ENCODE results near the gene PARD6B.
"Not testable (repeated sequence)": the region's sequence is repeated elsewhere in the genome, so short reads cannot be mapped to it uniquely, and the experiment has no call there.

The PARD6B gene

DNA sequence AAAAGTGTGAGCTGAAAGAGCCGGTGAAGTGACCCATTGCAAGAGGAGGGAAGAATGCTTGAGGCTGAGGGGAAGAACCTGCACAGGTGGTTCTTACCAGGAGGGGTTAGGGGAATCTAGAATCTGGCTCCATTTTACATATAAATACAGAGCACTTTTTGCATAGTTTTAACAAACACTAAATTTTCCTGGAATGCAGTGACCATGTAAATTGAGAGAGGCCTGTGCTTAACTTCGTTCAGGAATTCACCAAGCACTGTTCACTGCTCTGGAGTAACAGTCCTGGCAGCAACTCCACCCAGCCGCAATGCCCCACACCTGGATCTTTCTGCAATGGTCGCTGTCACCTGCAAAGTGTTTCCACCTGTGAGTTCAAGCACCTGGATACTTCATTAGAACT, 26.9 kb upstream of the PARD6B start:
- DNase-seq: no peak

DNA sequence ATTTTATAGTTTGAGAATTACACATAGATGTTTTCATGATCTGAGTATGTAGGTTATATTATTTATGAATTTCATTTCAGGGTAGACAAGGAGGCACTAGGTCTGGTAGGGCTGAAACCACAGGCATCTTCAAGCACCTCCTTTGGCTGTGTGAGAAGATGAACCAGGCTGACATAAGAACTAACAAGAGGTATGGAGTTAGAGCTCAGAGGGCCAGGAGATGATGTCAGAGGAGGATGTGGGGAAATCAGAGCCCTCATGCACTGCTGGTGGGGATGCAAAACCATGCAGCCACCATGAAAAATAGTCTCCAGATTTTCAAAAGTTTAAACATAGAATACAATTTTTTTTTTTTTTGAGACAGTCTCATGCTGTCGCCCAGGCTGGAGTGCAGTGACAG, 26.4 kb upstream of the PARD6B start:
- no peak for DNase-seq

DNA sequence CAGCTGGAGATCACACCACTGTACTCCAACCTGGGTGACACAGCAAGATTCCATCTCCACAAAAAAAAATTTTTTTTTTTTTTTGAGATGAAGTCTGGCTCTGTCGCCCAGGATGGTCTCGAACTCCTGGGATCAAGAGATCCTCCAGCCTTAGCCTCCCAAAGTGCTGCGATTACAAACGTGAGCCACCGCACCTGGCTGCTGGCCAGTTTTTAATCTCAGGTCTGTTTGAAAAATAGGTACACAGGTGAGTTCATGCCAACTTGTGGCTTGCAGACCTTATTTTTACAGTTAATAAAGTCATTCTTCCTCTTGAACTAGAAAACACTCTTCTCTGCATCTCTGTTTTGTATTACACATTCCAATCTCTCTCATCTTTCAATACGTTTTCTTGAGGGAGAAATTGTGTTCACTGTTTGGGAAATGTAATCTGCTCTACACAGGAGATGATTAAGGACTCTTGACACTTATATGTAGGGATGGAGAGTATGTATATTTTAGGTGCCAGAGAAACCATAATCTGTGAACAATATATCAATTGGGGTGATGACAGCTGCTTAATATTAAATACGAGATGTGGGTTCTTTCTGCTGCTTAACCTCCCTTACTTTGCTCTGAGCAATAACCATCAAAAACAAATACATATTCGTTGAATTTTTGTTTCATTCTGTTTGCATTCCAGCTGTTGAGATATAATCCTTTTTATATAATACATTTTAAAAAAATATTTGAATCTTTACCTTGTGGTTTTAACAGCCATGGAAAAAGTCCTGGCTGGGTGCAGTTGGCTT, 22.3 kb upstream of the PARD6B start:
- DNase-seq: no peak

DNA sequence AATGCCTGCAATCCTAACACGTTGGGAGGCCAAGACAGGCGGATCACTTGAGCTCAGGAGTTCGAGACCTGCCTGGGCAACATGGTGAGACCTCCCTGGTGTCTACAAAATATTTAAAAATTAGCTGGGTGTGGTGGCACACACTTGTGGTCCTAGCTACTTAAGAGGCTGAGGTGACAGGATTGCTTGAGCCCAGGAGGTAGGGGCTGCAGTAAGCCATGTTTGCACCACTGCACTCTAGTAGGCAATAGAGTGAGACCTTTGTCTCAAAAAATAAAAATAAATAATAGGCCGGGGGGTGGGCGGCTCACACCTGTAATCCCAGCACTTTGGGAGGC, 21.8 kb upstream of the PARD6B start:
- DNase-seq: no peak

DNA sequence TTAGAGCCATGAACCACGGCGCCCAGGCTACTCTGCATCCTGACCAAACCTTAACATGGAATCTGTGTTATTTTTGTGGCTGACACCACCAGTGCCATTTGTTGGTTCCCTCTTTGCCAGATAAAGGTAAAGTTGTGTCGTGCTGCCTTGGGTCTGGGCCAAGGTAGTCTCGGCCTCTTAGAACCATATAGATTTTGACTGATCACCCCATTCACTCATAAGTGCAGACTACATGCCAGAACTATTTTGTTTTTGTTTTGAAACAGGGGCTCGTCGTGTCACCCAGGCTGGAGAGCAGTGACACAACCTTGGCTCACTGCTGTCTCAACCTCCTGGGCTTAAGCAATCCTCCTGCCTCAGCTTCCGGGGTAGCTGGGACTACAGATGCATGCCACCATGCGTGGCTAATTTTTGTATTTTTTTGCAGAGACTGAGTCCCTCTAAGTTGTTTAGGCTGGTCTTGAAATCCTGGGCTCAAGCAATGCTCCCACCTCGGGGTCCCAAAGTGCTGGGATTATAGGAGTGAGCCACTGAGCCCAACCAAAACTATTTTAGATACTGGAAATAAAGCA, 20.8 kb upstream of the PARD6B start:
- DNase-seq: no peak

DNA sequence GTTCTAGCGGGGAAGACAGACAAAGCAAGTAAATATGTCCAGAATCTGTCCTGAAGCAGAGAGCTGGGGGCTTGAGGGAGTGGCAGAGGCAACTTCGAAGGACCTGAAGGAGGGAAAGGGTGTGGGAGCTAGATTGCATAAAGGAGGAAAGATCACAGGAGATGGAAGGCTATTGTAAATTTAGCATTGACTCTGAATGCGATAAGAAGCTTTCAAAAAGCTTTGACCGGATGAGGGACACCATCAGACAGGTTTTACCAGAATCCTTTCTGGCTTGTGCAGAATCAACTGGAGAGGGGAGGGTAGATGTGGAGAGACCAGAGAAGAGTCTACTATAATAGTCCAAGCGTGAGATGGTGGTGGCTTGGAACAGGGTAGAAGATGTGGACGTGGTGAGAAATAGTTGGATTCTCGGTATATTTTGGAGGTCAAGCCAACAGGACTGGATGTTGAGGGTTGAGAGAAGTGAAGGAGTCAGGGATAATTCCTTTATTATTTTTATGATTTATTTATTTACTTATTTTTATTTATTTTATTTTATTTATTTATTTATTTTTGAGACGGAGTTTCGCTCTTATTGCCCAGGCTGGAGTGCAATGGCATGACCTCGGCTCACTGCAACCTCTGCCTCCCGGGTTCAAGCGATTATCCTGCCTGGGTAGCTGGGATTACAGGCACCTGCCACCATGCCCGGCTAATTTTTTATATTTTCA, 20.1 kb upstream of the PARD6B start:
- DNase-seq: no peak

DNA sequence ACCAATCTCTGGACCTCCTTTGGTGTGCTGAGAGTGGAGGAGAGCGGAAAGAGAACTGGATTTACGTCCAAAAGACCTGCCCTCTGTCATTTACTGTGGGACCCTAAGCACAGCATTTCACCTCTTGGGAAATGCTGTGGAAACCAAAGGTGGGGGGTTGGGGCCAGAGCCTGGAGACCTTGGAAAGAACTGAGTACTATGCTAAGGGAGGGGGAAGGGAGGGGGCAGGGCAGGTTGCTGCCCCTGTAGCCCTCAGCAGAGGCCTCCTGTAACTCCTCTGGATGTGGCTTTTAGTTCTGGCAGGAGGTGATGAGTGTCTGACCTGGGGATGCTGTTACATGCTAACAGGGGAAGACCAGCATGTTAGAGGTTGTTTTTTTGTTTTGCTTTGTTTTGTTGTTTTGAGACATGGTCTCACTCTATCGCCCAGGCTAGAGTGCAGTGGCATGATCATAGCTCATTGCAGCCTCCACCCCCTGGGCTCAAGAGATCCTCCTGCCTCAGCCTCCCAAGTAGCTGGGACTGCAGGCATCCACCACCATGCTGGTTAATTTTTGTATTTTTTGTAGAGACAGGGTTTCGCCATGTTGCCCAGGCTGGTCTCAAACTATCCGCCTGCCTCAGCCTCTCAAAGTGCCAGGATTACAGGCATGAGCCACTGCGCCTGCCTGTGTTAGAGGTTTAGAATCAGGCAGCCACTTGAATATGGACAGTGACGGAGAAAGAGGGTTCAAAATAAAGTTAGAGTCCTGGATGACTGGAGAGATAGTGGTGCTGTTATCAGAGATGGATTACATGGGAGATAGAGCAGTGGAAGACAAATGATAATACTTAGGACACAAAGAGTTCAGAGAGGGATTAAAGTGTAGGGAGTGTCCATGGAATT, 18.4 kb upstream of the PARD6B start:
- no peak for DNase-seq

DNA sequence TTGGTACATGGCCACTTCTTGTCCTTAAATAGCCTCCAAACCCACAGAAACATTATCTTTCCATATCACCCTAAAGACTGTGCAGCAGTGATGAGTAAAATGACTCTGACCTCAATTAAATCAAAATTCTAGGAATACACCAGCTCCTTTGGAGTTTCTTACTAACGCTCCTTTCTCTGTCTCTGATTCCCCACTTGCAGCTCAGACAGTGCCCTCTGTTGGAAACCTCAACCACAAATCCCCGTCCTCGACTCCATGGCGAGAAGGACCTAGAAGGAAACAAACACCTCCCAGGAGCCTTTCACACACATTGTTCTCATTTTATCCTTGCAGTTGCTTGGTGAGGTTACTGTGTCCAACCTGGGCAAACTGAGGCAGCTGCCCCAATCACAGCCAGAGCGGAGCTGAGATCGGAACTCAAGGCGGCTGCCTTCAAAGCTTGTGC, 17.7 kb upstream of the PARD6B start:
- DNase-seq: peak; percentile 26

DNA sequence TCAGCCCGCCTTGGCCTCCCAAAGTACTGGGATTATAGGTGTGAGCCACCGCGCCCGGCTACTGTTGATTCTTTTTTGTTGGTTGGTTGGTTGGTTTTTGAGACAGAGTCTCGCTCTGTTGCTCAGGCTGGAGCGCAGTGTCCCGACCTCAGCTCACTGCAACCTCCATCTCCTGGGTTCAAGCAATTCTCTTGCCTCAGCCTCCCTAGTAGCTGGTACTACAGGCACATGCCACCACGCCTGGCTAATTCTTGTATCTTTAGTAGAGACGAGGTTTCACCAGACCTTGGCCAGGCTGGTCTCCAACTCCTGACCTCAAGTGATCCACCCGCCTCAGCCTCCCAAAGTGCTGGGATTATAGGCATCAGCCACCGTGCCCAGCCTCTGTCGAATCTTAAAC, 17.0 kb upstream of the PARD6B start:
- DNase-seq: not testable (repeated sequence)

DNA sequence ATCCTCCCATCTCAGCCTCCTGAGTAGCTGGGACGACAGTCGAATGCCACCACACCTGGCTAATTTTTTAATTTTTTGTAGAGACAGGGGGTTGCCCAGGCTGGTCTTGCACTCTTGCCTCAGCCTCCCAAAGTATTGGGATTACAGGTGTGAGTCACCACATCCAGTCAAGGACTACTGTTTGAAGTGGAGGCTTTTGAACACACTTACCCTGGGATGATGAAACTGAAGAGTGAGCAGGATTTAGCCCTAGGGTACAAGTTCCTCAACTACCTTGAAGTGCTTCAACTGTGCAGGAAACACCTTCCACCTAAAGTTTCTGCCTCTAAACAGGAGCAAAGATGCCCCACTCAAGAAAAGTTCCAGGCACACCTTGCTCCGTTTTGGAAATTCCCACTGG, 15.7 kb upstream of the PARD6B start:
- DNase-seq: peak; percentile 24

DNA sequence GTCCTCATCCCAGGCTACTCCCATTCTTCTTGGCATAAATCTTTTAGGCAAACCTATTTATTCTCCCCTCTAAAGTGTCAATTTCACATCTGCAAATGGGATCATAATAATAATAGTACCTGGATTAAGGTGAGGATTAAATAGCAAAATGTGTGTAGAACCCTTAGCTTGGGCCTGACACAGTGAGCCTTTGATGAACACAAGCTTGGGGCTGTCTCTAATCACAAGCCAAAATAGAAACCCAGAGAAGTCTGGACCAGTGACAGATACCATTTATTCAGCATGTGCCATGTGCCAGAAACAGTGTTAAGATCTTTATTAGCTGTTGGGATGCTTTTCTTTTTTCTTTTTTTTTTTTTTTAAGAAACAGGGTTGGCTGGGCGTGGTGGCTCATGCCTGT, 14.9 kb upstream of the PARD6B start:
- no peak for DNase-seq

DNA sequence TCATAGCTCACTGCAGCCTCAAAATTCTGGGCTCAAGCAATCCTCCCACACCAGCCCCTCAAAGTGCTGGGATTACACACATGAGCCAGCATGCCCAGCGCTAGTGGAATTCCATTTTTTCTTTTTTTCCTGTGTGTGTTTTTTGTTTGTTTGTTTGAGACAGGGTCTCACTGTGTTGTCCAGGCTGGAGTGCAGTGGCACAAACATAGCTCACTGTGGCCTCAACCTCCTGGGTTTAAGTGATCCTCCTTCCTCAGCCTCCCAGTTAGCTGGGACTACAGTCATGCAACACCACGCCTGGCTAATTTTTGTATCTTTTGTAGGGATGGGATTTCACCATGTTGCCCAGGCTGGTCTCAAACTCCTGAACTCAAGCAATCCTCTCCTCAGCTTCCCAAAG, 14.1 kb upstream of the PARD6B start:
- DNase-seq: no peak

DNA sequence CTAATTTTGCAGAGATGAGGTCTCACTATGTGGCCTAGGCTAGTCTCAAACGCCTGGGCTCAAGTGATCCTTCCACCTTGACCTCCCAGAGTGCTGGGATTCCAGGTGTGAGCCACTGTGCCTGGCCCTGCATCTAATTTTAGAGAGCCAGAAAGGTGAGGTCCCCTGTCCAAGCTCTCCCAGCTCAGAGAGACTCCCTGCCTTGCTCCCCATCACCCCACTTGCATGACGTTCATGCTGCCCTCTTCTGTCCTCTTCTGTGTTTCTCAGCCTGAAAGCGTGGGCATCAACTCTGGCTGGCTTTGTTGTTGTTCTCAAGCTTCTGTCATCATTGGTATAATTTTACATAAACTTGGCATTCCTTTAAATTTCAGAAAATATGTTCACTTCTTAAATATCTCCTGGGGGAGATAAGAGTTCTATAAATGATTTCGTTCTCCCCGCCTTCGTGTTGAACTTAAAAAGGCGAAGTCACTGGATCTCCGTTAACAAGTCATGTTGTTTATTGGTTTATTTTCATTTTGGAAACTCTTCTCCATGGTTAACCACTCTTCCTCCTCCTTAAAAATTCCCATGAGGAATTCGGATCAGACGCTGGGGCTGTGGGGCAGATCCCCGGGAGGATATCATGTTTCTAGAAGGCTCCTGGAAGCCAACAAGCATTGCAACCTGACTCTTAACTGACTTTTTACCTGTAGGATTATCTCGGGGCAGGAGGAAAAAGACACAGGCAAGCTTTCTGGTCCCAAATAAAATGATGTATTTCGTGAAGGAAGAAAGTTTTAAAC, 13.2 kb upstream of the PARD6B start:
- no peak for DNase-seq

DNA sequence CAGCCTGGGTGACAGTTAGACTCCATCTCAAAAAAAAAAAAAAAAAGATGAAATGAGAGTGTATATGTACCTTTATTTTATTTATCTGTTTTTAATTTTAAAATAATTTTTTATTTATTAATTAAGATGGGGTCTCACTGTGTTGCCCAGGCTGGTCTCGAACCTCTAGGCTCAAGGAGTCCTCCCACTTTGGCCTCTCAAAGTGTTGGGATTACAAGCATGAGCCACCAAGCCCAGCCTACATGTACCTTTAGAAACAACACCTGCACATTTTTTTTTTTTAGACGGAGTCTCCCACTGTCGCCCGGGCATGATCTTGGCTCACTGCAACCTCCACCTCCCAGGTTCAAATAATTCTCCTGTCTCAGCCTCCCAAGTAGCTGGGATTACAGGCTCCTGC, 12.1 kb upstream of the PARD6B start:
- no peak for DNase-seq

DNA sequence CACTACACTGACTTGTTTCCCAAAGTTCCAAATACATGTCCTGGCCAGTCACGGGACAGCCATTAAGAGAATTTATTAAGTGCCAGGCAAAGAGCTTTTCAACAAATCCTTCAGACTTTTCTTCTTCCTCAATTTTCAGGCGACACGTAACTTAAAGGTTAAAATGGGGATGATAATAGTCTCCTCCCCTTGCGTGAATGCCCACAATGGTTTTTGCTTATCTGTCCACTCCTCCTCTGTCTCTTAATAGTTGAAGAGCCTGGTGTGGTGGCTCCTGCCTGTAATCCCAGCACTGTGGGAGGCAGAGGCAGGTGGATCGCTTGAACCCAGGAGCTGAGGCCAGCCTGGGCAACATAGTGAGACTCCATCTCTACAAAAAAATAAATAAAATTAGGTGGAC, 11.4 kb upstream of the PARD6B start:
- DNase-seq: no peak

DNA sequence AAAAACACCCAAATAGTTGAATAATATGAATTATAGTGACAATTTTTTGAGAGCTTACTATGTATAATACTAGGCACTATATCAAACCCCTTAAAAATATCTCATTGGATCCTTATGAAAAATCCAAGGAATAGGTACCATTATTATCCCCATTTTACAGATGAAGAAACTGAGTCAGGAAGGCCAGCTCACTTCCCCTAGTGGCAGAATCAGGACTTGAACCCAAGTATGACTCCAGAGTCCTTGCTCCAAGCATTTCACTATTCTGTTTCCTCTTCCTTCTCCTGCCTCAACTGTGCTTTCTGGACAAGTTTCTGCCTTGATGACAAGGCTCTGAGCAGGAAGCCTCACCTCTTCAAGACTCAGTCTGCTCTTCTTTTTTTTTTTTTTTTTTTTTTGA, 10.8 kb upstream of the PARD6B start:
- DNase-seq: no peak

DNA sequence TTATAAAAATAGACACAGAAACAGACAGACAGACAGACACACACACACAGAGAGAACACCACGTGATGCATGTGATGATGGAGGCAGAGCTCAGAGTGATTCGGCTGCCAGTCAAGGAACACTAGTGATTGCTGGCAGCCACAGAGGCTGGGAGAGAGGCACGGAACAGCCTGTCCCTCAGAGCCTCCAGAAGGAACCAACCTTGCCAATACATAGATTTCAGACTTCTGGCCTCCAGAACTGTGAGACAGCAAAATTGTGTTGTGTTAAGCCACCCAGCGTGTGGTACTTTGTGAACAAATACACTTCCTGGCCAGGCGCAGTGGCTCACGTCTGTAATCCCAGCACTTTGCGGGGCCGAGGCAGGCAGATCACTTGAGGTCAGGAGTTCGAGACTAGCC, 9.5 kb upstream of the PARD6B start:
- no peak for DNase-seq

DNA sequence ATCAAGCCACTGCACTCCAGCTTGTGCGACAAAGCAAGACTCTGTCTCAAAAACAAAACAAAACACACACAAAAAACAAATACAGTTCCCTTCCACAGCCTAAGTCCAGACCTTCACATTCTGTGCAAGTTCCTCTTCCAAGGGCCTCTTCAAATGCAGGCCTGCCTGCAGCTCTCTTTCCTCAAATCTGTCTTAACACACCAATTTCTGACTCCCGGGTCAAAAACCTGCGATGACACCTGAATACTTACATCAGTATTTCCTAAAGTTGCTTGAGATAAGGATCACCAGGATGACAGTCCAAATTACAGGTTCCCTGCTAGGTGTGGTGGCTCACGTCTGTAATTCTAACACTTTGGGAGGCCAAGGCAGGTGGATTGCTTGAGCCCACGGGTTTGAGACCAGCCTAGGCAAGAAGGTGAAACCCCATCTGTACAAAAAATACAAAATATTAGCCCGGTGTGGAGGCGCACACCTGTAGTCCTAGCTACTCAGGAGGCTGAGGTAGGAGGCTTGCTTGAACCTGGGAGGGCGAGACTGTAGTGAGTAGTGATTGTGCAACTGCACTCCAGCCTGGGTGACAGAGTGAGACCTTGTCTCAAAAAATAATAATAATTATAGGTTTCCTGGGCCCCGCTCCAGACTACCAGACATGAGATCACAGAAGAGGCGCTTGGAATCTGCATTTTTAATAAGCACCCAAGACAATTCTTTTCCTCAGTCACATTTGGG, 8.8 kb upstream of the PARD6B start:
- no peak for DNase-seq

DNA sequence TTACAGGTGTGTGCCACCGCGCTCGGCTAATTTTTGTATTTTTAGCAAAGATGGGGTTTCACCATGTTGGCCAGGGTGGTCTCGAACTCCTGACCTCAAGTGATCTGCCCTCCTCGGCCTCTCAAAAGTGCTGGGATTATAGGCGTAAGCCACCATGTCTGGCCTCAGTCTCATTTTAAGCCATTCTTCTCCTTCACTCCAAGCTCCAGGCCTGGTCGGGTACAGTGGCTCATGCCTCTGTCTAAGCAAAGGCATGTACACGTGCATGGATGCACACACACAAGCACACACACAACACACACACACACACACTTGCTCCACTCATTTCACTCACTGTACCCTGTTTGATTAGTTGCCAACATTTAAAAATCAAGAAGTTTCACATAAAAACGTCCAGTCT, 7.7 kb upstream of the PARD6B start:
- no peak for DNase-seq

DNA sequence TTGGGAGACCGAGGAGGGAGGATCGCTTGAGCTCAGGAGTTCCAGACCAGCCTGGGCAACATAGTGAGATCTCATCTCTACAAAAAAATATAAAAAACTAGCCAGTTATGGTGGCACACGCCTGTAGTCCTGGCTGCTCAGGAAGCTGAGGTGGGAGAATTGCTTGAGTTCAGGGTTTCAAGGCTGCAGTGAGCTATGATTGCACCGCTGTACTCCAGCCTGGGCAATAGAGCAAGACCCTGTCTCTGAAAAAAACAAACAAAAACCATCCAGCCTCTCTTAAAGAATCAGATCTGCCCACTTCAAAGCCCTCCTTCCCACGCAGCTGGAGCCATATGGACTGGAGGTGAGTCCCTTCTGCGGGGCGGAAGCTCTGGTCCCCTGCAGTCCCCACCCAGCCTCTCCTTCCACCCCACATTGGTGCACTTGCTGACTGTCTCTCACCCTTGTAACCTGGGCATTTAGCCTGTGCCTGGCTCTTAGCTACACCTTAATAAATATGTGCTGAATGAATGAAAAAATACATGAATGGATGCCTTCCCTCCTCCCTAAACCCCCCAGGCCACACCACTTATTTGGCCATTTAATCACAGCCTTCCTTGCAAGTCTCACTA, 7.2 kb upstream of the PARD6B start:
- DNase-seq: no peak

Measured in DMS53 (cell line).